GM12878 (cell line): ENCODE results near the gene MVB12B. TPM values are rescaled to one million over a fixed set of nuclear protein-coding genes. Genes with fewer than 3 reads are reported as not detected.

ENCODE experiments used
- ATAC-seq: fragments of 200-7000 bp; cut with Tn5 transposase; 3 replicates; pipeline ENCODE4 v1.9.1; 2020; ENCODE audit warnings: mild to moderate bottlenecking, moderate library complexity
- BruUV-seq: library from RNA; stranded (reverse); fragments of 400-500 nt; replicated peaks from 2 replicates; lab custom pipeline; 2021; lab: Mats Ljungman, UMichigan
- CTCF ChIA-PET: fragments of 300-600 bp; sonication (Branson Sonifier 250); formaldehyde crosslinking; extraction: SDS; loops from one replicate; lab custom pipeline; 2021; ENCODE audit warnings: inconsistent platforms; lab: Yijun Ruan, JAX
- POLR2A ChIA-PET: fragments of 350-600 bp; formaldehyde crosslinking; extraction: SDS; loops from one replicate; lab custom pipeline; 2021; ENCODE audit warnings: inconsistent platforms; lab: Charles Lee
- RAD21 ChIA-PET: fragments of 300-600 bp; sonication (Branson Sonifier 250); formaldehyde crosslinking; loops from one replicate; lab custom pipeline; 2023; ENCODE audit warnings: antibody characterized with exemption; ENCODE audit not compliant: unreplicated experiment; lab: Charles Lee
- SMC1A ChIA-PET: fragments of 300-600 bp; sonication (Branson Sonifier 250); formaldehyde crosslinking; loops from one replicate; lab custom pipeline; 2023; ENCODE audit not compliant: unreplicated experiment, uncharacterized antibody; lab: Charles Lee
- DNase-seq: peaks from one replicate; pipeline ENCODE4 v3.0.0-alpha.2; 2011; ENCODE audit warnings: low read depth, low spot score
- FAIRE-seq: peaks from 3 replicates; lab custom pipeline; 2011; peaks lifted over from hg19 to GRCh38; lab: Jason Lieb, UNC
- H2AFZ ChIP-seq: 2 replicates; pipeline ENCODE4 v1.6.0; 2011; ENCODE audit warnings: low read depth, low read length, control low read depth; ENCODE audit not compliant: control insufficient read depth
- H3K27ac ChIP-seq: 2 replicates; pipeline ENCODE4 v1.5.1; 2011; ENCODE audit warnings: control low read depth; ENCODE audit not compliant: control insufficient read depth, insufficient read depth
- H3K27me3 ChIP-seq, 2 experiments: replicated peaks in 1 of 2; 2 replicates each; pipeline versions ENCODE4 v1.6.0 to v1.6.1; 2011; ENCODE audit warnings: low read length in 1 of 2; ENCODE audit not compliant: control insufficient read depth in 2 of 2, insufficient read depth in 2 of 2
- H3K36me3 ChIP-seq, 2 experiments: 2 replicates each; pipeline ENCODE4 v1.5.1; 2011; ENCODE audit warnings: low read length in 1 of 2; ENCODE audit not compliant: control insufficient read depth in 2 of 2, insufficient read depth in 2 of 2
- H3K4me1 ChIP-seq: 2 replicates; pipeline ENCODE4 v1.6.1; 2011; ENCODE audit warnings: mild to moderate bottlenecking, low read length, moderate library complexity, mixed read lengths; ENCODE audit not compliant: control insufficient read depth, insufficient read depth
- H3K4me2 ChIP-seq: 2 replicates; pipeline ENCODE4 v1.6.0; 2011; ENCODE audit warnings: control low read depth; ENCODE audit not compliant: control insufficient read depth, insufficient read depth
- H3K4me3 ChIP-seq: fragments of 200-600 bp; sonication (generic); 2 replicates; pipeline ENCODE4 v1.5.1; 2016
- H3K79me2 ChIP-seq: 2 replicates; pipeline ENCODE4 v1.6.0; 2011; ENCODE audit warnings: low read length; ENCODE audit not compliant: control insufficient read depth, insufficient read depth
- H3K9ac ChIP-seq: 2 replicates; pipeline ENCODE4 v1.8.0; 2011; ENCODE audit warnings: low read length, control low read depth, mixed read lengths; ENCODE audit not compliant: control insufficient read depth, insufficient read depth
- H3K9me3 ChIP-seq: replicated peaks from 3 replicates; pipeline ENCODE4 v1.5.1; 2011; ENCODE audit warnings: mild to moderate bottlenecking, low read length; ENCODE audit not compliant: control insufficient read depth, insufficient read depth
- H4K20me1 ChIP-seq: 2 replicates; pipeline ENCODE4 v1.6.0; 2011; ENCODE audit not compliant: control insufficient read depth, insufficient read depth
- RAD21 ChIP-seq: IDR thresholded peaks from 2 replicates; pipeline ENCODE4 v1.6.1; 2011; ENCODE audit warnings: mild to moderate bottlenecking, low read depth, low read length, moderate library complexity; ENCODE audit not compliant: insufficient read depth
- SMC3 ChIP-seq: IDR thresholded peaks from 2 replicates; pipeline ENCODE4 v1.6.1; 2011; ENCODE audit warnings: low read length, improper control_type of control experiment, borderline replicate concordance
- ZBTB11 ChIP-seq: fragments of 450-650 bp; formaldehyde crosslinking; IDR thresholded peaks from 2 replicates; pipeline ENCODE4 v1.5.0; 2022; ENCODE audit warnings: mild to moderate bottlenecking, missing genetic modification characterization
- WGBS: methylation state at CpG from one replicate; pipeline ENCODE4 v1.1.6; 2016; ENCODE audit warnings: low lambda C conversion rate; ENCODE audit not compliant: insufficient replicate concordance, insufficient coverage; ENCODE audit errors: missing lambda C conversion rate; 5-methylcytosine and 5-hydroxymethylcytosine counted together
- in situ Hi-C: fragments of 300-500 bp; cut with MboI; formaldehyde crosslinking; loops from 9 replicates; pipeline ENCODE4 v1.14.3; 2018; ENCODE audit warnings: mixed read lengths
- intact Hi-C: fragments of 100-400 bp; cut with micrococcal nuclease; formaldehyde crosslinking; loops from one replicate; pipeline ENCODE4 v1.14.2; 2022; ENCODE audit not compliant: unreplicated experiment
- polyA plus RNA-seq, 11 experiments: library from polyadenylated mRNA; depleted of rRNA in 4 of 11; unstranded in 6 of 11; stranded (reverse) in 5 of 11; fragments of >200 nt; fragmentation: Nextera tagmentation in 4 of 11; fragmentation: Illumina TruSeq in 1 of 11; extraction: Ambion mirVana in 4 of 11; extraction: Trizol in 1 of 11; gene quantifications; 1 replicate in 1 of 11; 2 replicates in 10 of 11; pipeline versions ENCODE4 v1.2.1 to v1.2.3, GENCODE V29; 2011 to 2016; ENCODE audit warnings: inconsistent platforms in 2 of 11, missing spikeins in 2 of 11, low read depth in 1 of 11
- total RNA-seq, 4 experiments: library from RNA; depleted of rRNA in 3 of 4; stranded (reverse); fragments of >200 nt in 3 of 4; fragmentation: Illumina TruSeq in 1 of 4; extraction: Trizol in 1 of 4; gene quantifications; 2 replicates each; pipeline versions ENCODE4 v1.2.1 to v1.2.3, GENCODE V29; 2013 to 2021
- TF ChIP-seq, protein P1 (sequence below), 3 experiments: IDR thresholded peaks in 2 of 3; conservative IDR thresholded peaks in 1 of 3; 2 replicates each; pipeline ENCODE4 v1.5.1; 2011; ENCODE audit warnings: low read depth in 3 of 3, low read length in 3 of 3, mild to moderate bottlenecking in 3 of 3, control low read depth in 2 of 3, moderate library complexity in 2 of 3, inconsistent platforms in 1 of 3, mixed read lengths in 1 of 3; ENCODE audit not compliant: control insufficient read depth in 2 of 3, insufficient read depth in 1 of 3; ENCODE audit errors: extremely low read depth in 1 of 3

MVB12B gene
- total and polyA plus RNA-seq, 10 of the 15 experiments (the other 5 are each of a cell fraction or from before 2014, with no cell fraction given) = 0.08 TPM; not detected in 9

GRCh38 chr9:126301985-126302603 is 24.5 kb upstream of the MVB12B start:
- BruUV-seq = no TSS peak
- ChIA-PET SMC1A (interaction anchor here (0.6 to 3.2 kb wide), 5 partner anchors 14 to 189 kb away, joined by 3 to 16 read pairs (median 4); no protein-coding TSS in a partner anchor), CTCF (interaction anchor here (0.6 to 3.5 kb wide), 9 partner anchors 9 to 217 kb away, joined by 3 to 16 read pairs (median 4); no protein-coding TSS in a partner anchor), POLR2A (no interaction called here), RAD21 (interaction anchor here (1.2 kb wide), 1 partner anchor 98 kb away, joined by 3 read pairs; no protein-coding TSS in a partner anchor)
- H3K9ac ChIP-seq = no peak overlapping the region
- no peak overlapping the region for H3K27ac ChIP-seq
- no peaks in the 10 kb centered on the region for H3K9me3 ChIP-seq
- FAIRE-seq (peak; percentile 27), DNase-seq (no peak), ATAC-seq (peak; percentile 73)
- peak; percentile 74 for TF ChIP-seq SMC3
- peak; percentile 45; the same call in 1 of the 2 replicates for TF ChIP-seq RAD21
- TF ChIP-seq, protein P1, sequence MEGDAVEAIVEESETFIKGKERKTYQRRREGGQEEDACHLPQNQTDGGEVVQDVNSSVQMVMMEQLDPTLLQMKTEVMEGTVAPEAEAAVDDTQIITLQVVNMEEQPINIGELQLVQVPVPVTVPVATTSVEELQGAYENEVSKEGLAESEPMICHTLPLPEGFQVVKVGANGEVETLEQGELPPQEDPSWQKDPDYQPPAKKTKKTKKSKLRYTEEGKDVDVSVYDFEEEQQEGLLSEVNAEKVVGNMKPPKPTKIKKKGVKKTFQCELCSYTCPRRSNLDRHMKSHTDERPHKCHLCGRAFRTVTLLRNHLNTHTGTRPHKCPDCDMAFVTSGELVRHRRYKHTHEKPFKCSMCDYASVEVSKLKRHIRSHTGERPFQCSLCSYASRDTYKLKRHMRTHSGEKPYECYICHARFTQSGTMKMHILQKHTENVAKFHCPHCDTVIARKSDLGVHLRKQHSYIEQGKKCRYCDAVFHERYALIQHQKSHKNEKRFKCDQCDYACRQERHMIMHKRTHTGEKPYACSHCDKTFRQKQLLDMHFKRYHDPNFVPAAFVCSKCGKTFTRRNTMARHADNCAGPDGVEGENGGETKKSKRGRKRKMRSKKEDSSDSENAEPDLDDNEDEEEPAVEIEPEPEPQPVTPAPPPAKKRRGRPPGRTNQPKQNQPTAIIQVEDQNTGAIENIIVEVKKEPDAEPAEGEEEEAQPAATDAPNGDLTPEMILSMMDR (IDR thresholded peaks at IDR 0.05 in 2 of 3, conservative IDR thresholded peaks at IDR 0.05 in 1 of 3; ENCODE audit: control insufficient read depth in 2 of 3, extremely low read depth in 1 of 3, insufficient read depth in 1 of 3, low read depth in 3 of 3, low read length in 3 of 3) = peak; percentile 44 to 55 (median 50); a peak in 5 of 6 replicates
- TF ChIP-seq ZBTB11 (CRISPR knock-in tag) = no peak
- no peaks in the 10 kb centered on the region for H3K79me2 ChIP-seq
- in situ Hi-C loops = loop anchor here (5.0 kb wide), 1 partner anchor 190 kb away; no protein-coding TSS in a partner anchor
- H3K36me3 ChIP-seq = no peaks in the 10 kb centered on the region
- H2AFZ ChIP-seq = no peak overlapping the region
- H3K4me3 ChIP-seq = no peak overlapping the region
- H3K4me1 ChIP-seq = no peaks in the 10 kb centered on the region
- no peaks in the 10 kb centered on the region for H4K20me1 ChIP-seq
- H3K27me3 ChIP-seq = no peaks in the 10 kb centered on the region
- intact Hi-C loops = loop anchor here (1.0 kb wide), 2 partner anchors 96 to 189 kb away; no protein-coding TSS in a partner anchor
- 5% methylated on average over 4 of the region's 4 CpGs for WGBS
- H3K4me2 ChIP-seq = no peak overlapping the region
